Measurements from ENCODE around the gene NNMT.

- TF ChIP-seq CTCF (conservative IDR thresholded peaks at IDR 0.05; ENCODE audit: low read length) (no peak), EZH2phosphoT487 (IDR thresholded peaks at IDR 0.05; ENCODE audit: borderline replicate concordance, low read depth, low read length) (no peak)
Measured at GRCh38 chr11:114258696-114259095, 37.5 kb upstream of the NNMT start.
